Kidney (tissue), 14 donors: ENCODE measurements around the gene RPN1. TPM values are rescaled to one million over a fixed set of nuclear protein-coding genes. Genes with fewer than 3 reads are reported as not detected.

Experiments
- DNase-seq, 5 donors: peaks; one replicate each; pipeline ENCODE4 v3.0.0-alpha.2; 2013 to 2020
- FAIRE-seq: peaks from 2 replicates; lab custom pipeline; 2012; peaks lifted over from hg19 to GRCh38; lab: Jason Lieb, UNC
- H3K27ac ChIP-seq, 2 donors: one replicate each; pipeline ENCODE4 v1.7.0; 2013; ENCODE audit warnings: low read depth in 2 of 2, low read length in 2 of 2, inconsistent platforms in 1 of 2
- H3K27me3 ChIP-seq: one replicate; pipeline ENCODE4 v1.7.1; 2013; ENCODE audit warnings: low read length, inconsistent platforms; ENCODE audit not compliant: control insufficient read depth, insufficient read depth
- H3K36me3 ChIP-seq, 3 donors: one replicate each; pipeline versions ENCODE4 v1.7.0 to v1.7.1; 2013; ENCODE audit warnings: low read length in 3 of 3, control low read depth in 1 of 3, inconsistent platforms in 1 of 3; ENCODE audit not compliant: insufficient read depth in 3 of 3, control insufficient read depth in 2 of 3
- H3K4me1 ChIP-seq, 3 donors: one replicate each; pipeline versions ENCODE4 v1.7.0 to v1.7.1; 2013; ENCODE audit warnings: low read length in 3 of 3, inconsistent platforms in 1 of 3, low read depth in 1 of 3; ENCODE audit not compliant: control insufficient read depth in 2 of 3, insufficient read depth in 2 of 3
- H3K4me3 ChIP-seq, 3 donors: one replicate each; pipeline versions ENCODE4 v1.7.0 to v1.8.1; 2013; ENCODE audit warnings: low read length in 3 of 3, control low read depth in 1 of 3, inconsistent platforms in 1 of 3
- H3K9ac ChIP-seq, 3 donors: one replicate each; pipeline versions ENCODE4 v1.7.0 to v1.7.1; 2013; ENCODE audit warnings: low read length in 3 of 3, control low read depth in 1 of 3, inconsistent platforms in 1 of 3
- H3K9me3 ChIP-seq, 3 donors: one replicate each; pipeline versions ENCODE4 v1.7.0 to v1.7.1; 2013; ENCODE audit warnings: low read length in 3 of 3, control low read depth in 1 of 3, inconsistent platforms in 1 of 3; ENCODE audit not compliant: control insufficient read depth in 2 of 3, insufficient read depth in 1 of 3
- CTCF ChIP-seq: IDR thresholded peaks from 3 replicates; pipeline ENCODE4 v1.5.1; 2012; ENCODE audit warnings: mild to moderate bottlenecking, moderate library complexity, borderline replicate concordance; ENCODE audit not compliant: insufficient read depth; ENCODE audit errors: extremely low read depth
- intact Hi-C: fragments of 100-400 bp; cut with DNase I; formaldehyde crosslinking; loops from one replicate; pipeline ENCODE4 v1.11.1; 2022
- polyA plus RNA-seq: library from polyadenylated mRNA; stranded (reverse); fragments of 350-450 nt; fragmentation: Illumina TruSeq; extraction: RNeasy Lipid Tissue Mini Kit (QIAGEN cat#74804); gene quantifications from one replicate; pipeline ENCODE4 v1.2.3, GENCODE V29; 2014; ENCODE audit warnings: low read depth, low replicate concordance; ENCODE audit not compliant: insufficient read depth
- total RNA-seq: library from RNA; stranded (reverse); fragmentation: NEBNext Ultra II Directional; extraction: Animal tissue kit (Norgen Biotek cat#: 25700); gene quantifications from one replicate; pipeline ENCODE4 v1.2.1, GENCODE V29; 2021
- donor health status: control.
- donor health status: control.
- donor health status: control.
- donor health status: control.
- donor health status: control.
- donor health status: DM: yes; HTN: yes; CAD: no.
- donor health status: Normal renal cell carcinoma (clear cell type).

Gene RPN1
- total and polyA plus RNA-seq, 2 donors from 2014 or later = 192 to 234 TPM

GRCh38 chr3:128581566-128581965 lies 69.1 kb downstream of the RPN1 start:
- intact Hi-C loops = no loop called here
- FAIRE-seq = no peak
- no peaks in the 10 kb centered on the region for H3K36me3 ChIP-seq

GRCh38 chr3:128579927-128580326 lies 70.7 kb downstream of the RPN1 start:
- no peak overlapping the region for H3K9ac ChIP-seq
- FAIRE-seq (no peak), DNase-seq (no peak)
- no peak overlapping the region for H3K27ac ChIP-seq
- H3K36me3 ChIP-seq = no peaks in the 10 kb centered on the region
- H3K4me1 ChIP-seq = peaks cover 0 to 2% (median 0%) of the 10 kb centered on the region in 3 donors
- H3K27me3 ChIP-seq = no peaks in the 10 kb centered on the region
- intact Hi-C loops = no loop called here
- H3K9me3 ChIP-seq = peaks cover 0 to 4% (median 0%) of the 10 kb centered on the region in 3 donors
- H3K4me3 ChIP-seq = no peak overlapping the region
- TF ChIP-seq CTCF = no peak

More at GRCh38 chr3:128581566-128581965, 69.1 kb downstream of the RPN1 start:
- DNase-seq = no peak
- Histone ChIP-seq H3K4me1 (peaks cover 0 to 2% (median 0%) of the 10 kb centered on the region in 3 donors), H3K4me3 (no peak overlapping the region), H3K9me3 (peaks cover 0 to 4% (median 0%) of the 10 kb centered on the region in 3 donors), H3K27ac (no peak overlapping the region), H3K27me3 (no peaks in the 10 kb centered on the region), H3K9ac (no peak overlapping the region)
- no peak for TF ChIP-seq CTCF

DNA sequence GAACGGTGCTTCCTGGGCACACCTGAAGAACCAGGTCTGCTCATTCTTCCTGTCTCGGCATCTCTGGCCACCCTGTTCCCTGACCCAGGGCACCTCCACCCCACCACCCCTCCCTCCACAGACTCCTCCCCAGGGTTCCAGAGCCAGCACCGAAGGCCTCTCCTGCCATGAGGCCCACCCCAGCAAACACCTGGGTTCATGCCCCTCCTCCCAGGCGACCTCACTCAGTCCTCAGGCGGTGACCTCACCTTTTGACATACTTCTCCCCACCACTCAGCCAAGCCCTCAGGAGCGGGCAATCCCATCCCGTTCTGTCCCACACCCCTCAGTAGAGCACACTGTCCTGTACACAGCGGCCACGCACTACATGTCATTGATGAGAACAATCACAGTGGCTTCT lies 72.3 kb downstream of the RPN1 start:
- DNase-seq (no peak), FAIRE-seq (no peak)
- no peak overlapping the region for H3K9ac ChIP-seq
- no peak for TF ChIP-seq CTCF
- H3K36me3 ChIP-seq = no peaks in the 10 kb centered on the region
- no peaks in the 10 kb centered on the region for H3K27me3 ChIP-seq
- H3K27ac ChIP-seq = no peak overlapping the region
- no peaks in the 10 kb centered on the region for H3K4me1 ChIP-seq
- H3K4me3 ChIP-seq = no peak overlapping the region
- peaks cover 0 to 4% (median 0%) of the 10 kb centered on the region in 3 donors for H3K9me3 ChIP-seq
- intact Hi-C loops = no loop called here

DNA sequence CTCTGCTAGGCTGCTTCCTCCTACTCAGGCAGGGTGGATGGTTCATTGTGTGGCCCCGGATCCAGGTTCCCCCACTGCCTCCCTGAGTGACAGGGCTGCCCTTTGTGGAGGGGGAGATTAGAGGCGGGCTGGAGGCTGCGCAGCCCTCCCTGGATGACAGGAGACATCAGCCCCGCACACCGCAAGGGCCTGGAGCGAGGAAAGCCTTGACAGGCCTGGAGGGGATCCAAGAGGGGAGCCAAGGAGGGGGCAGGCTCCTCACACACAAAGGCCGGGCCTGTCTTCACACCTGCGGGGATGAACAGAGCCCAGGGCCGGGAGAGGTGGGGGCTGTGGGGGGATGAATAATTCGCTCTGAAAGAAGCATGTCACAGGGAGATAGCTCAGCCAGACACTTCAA lies 72.9 kb downstream of the RPN1 start:
- no peak for FAIRE-seq

More for the DNA sequence above, 72.9 kb downstream of the RPN1 start:
- Histone ChIP-seq H3K4me3 (no peak overlapping the region), H3K27ac (no peak overlapping the region), H3K4me1 (peaks cover 0 to under 1% (median 0%) of the 10 kb centered on the region in 3 donors), H3K9ac (no peak overlapping the region), H3K9me3 (peaks cover 0 to 4% (median 0%) of the 10 kb centered on the region in 3 donors), H3K36me3 (no peaks in the 10 kb centered on the region), H3K27me3 (no peaks in the 10 kb centered on the region)
- TF ChIP-seq CTCF = no peak
- no peak for DNase-seq
- intact Hi-C loops = no loop called here
